Omental fat pad (tissue), 4 donors: Measurements from ENCODE around the gene ADAT2. TPM values are rescaled to one million over a fixed set of nuclear protein-coding genes. Genes with fewer than 3 reads are reported as not detected.

Experiments
- ATAC-seq: fragments of 150-250 bp; one replicate; pipeline ENCODE4 v1.9.1; 2016; ENCODE audit warnings: mild to moderate bottlenecking, moderate library complexity; ENCODE audit not compliant: low FRiP score
- DNase-seq: peaks from one replicate; pipeline ENCODE4 v3.0.0-alpha.2; 2019; ENCODE audit warnings: low spot score
- CTCF ChIP-seq, 3 donors: fragments of 450-650 bp; IDR thresholded peaks; one replicate each; pipeline ENCODE4 v1.5.1; 2016 to 2017; ENCODE audit warnings: antibody characterized with exemption in 3 of 3, mild to moderate bottlenecking in 3 of 3, moderate library complexity in 2 of 3
- total RNA-seq, 4 donors: library from RNA; depleted of rRNA; stranded (reverse); fragments of >200 nt; gene quantifications; one replicate each; pipeline ENCODE4 v1.1.0, GENCODE V29; 2016

ADAT2 gene
- total RNA-seq, 4 donors from 2014 or later, result 4.5 to 18.0 (median 7.3) TPM

GRCh38 chr6:143405373-143406154, 44.9 kb downstream of the ADAT2 start:
- DNase-seq (no peak), ATAC-seq (peak; percentile 79)
- TF ChIP-seq CTCF (IDR thresholded peaks at IDR 0.05), result no peak

GRCh38 chr6:143402721-143403336, 47.7 kb downstream of the ADAT2 start:
- DNase-seq (no peak), ATAC-seq (no peak)
- TF ChIP-seq CTCF (IDR thresholded peaks at IDR 0.05), result no peak

DNA sequence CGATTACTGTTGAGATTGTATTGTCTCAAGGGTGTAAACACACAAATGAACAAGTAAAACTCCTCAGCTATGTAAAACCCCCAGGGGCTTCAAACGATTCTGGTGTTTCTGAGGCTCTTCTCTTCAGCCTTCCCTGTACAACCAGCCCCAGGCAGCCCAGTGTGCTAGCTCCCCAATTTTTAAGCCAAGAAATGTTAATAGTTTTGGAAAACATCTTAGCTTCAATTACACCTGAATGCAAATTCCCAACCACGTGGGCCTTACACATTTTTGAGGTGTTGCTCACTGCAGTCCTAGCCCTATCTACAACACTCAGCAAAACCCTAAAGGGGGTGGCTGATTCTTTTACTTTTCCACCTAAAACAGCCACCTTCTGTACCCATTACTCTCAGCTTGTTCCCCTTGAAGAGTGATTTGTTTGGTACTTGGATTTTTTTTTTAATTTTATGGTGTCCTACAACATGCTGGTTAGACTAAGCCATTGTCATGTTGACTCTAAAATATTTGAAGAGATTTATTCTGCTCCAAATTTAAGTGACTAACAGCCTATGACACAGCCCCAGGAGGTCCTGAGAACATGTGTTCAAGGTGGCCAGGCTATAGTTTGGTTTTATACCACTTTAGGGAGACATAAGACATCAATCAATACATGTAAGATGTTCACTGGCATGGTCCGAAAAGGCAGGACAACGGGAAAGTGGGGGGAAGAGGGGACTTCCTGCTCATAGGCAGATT, 48.7 kb downstream of the ADAT2 start:
- DNase-seq (no peak), ATAC-seq (no peak)
- TF ChIP-seq CTCF (IDR thresholded peaks at IDR 0.05), result no peak

DNA sequence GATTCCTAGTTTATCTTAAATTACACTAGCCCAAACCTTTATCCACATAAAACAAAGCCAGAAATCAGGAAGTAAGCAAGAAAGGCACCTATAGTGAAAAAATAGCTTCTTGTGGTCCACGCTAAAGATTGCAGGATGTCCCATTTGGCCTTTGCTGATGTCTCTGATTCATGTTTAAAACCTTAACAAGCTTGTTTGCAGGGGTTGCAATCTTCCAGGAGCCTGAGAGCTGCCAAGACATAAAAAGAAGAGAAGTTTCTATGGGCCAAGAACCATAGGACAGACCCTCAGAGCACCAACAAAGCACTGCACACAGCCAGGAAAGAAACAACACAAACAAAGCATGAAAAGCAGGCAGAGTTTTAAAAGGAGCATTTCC, 49.4 kb downstream of the ADAT2 start:
- TF ChIP-seq CTCF (IDR thresholded peaks at IDR 0.05), result no peak
- ATAC-seq (no peak), DNase-seq (no peak)

DNA sequence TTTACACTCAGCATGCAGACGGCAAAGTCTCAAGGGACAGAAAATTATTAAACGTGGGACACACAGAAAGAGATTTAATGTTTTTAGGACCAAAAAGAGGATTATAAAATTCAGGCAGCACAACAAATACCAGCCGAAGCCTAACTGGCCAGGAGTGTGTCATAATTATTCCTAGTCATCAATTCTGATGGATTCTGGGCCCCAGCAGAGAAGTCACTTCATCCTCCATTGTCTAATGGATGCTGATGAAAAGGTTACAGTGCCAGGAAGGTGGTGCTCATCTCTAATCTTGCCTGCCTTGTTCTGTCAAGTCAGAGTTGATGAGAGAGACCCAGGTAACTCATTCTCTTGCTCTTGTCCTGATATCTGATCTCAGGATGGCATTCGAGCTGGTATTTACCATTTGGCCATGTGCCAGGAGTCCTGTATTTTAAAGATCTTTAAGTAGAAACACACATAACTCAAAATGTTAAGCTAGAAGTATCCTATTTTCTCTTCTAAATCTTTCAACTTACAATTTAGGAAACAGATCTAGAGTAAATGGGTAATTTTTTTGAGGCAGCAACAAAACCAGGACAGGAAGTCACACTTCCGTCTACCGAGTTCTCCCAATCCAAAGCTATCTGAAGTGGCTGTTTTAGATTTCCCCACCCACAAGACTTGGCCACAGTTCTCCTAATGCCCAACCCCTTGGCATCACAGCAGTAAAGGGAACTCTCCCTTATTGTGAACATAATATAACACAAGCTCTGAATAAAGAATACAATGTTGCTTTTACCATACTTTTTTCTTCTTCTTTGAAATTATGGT, 50.0 kb downstream of the ADAT2 start:
- no peak for TF ChIP-seq CTCF (IDR thresholded peaks at IDR 0.05)
- ATAC-seq (no peak), DNase-seq (no peak)

- DNase-seq (no peak), ATAC-seq (no peak)
- TF ChIP-seq CTCF (IDR thresholded peaks at IDR 0.05), result no peak
Measured at GRCh38 chr6:143399775-143400174, 50.7 kb downstream of the ADAT2 start.
